HG03442 (cell line): Measurements from ENCODE around the gene ANKS3.

ENCODE experiments used
- ATAC-seq: cut with Tn5 transposase; IDR thresholded peaks from one replicate; pipeline ENCODE4 v1.9.1; 2021; ENCODE audit warnings: mild to moderate bottlenecking, moderate library complexity; ENCODE audit not compliant: unreplicated experiment

ANKS3 gene

DNA sequence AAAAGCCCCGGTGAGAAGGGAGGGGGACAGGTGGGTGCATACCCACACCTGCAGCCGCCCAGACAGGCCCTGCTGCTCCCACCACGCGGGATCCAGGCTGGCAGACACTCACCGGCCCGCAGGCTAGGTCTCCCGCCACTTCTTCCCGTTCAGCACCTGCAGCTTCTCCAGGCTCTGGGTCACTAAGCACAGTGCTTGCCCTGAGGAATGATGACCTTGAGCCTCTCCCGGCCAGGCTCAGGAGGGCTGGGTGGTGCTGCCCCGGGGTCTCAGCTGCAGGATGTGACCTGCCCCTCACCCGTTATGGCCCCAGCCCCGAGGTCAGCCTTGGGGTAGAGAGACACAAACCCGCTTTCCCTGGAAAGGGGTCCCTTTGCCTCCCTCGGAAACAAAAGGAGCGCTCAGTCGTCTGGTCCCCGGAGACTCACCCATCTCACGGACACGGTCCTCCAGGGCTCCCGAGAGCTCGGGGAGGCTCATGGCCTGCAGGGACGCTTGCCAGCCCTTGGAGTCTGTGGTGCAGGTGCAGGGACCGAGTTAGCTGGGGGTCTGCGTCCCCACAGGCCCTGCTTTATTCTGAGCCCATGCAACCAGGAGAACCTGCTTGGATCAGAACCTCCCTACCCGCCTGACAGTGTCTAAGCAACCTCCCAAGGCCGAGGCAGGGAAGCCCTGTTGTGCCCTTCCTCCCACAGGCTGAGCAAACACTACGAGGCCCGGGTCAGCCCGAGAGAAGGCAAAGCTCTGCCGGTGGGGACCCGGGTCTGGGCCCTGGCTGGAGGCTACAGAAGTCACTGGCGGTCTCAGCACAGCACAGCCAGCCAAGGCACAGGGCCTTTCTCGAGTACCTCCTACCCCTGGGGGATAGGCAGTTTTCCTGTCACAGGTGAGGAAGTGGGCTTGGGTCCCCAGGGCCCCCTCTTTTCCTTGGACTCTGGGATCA lies 36.9 kb downstream of the ANKS3 start:
- ATAC-seq, result no peak

DNA sequence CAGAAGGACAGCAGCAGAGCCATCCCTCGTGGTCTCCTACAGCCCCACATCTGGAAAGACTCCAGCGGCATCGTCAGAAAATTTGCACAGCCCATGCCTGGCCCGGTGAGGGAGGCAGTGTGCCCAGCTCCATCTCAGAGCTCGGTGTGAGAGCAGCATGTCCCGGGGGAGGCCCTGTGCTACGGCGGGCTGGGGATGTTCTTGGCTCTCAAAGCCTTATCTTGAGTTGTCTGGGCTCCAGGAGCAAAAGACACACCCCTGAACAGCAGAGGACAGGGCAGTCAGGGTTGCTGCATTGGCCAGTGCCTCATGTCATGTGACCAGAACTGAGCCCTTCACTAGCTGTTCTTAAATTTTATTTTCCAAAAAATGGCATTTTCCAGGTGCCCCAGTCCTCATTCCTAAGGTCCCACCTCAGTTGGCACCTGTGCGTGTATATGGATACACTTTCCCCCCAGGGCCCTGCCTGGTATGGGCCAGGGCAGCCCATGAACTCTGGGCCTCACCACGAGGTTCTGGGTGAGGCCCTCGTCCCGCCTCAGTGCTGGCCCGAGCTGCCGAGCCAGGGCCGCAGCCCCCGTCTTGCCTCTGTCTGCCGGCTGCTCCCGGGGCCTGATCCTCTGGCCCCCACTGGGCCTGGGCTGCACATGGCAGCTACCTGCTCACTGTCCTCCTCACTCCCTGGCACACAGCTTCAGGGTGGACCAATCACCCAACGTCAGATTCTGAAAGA lies 37.7 kb downstream of the ANKS3 start:
- no peak for ATAC-seq

GRCh38 chr16:4695473-4696171 lies 38.4 kb downstream of the ANKS3 start:
- no peak for ATAC-seq

DNA sequence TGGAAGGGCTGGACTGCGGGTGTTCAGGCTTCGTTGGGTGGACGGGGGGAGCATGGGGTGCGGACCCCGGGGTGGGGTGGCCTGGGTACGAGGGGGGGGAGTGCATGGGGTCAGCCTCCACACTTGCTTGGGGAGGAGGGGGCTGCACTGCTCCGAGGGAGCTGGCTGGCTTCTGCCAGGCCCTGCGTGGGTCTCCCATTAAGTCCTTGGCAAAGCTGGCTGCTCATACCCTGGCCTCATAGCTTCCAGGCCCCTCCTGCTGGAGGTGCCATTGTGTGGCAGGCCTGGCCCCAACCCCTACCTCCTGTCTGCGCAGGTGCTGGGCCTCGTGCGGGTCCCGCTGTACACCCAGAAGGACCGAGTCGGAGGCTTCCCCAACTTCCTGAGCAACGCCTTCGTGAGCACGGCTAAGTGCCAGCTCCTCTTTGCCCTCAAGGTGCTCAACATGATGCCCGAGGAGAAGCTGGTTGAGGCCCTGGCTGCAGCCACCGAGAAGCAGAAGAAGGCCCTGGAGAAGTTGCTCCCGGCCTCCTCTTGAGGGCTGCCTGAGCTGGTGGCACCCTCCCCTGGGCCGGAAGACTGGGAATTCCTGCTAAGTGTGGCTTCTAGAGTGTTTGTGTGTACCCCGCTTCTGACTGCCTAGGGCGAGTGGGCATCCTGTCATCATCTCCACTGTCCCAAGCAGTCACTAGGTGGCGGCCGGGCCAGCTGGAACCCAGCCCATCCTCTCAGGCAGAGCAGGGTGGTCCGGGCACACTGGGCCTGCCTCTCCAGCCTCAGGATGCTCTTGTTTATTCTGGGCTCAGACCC lies 39.2 kb downstream of the ANKS3 start:
- ATAC-seq, result no peak

- no peak for ATAC-seq
These were observed 40.0 kb downstream of the ANKS3 start for GRCh38 chr16:4693956-4694641.

DNA sequence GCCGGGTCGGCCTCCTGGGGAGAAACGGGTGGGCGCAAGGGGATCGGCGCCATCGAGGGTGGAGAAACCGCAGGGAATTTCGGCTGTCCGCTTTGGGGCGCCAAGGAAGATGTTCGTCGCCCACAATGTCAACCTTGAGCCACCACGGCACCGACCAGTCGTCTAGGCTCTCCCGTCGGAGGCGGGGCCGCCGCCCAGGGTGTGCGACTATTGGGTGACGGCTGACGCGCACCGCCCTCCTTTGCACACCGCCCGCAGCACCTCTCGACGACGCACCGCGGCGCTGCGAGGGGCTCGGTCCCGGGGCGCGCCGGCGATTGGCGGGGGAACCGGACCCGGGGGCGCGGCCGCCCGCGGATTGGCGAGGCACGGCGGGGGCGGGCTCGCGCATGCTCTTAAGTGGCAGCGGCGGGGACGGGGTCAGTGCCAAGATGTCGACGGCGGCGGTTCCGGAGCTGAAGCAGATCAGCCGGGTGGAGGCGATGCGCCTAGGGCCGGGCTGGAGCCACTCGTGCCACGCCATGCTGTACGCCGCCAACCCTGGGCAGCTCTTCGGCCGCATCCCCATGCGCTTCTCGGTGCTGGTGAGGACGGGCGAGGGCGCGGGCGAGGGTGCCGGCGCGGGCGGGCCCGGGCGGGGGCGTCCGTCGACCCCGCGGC lies 40.6 kb downstream of the ANKS3 start, which contains the start of gene NUDT16L1:
Gene NUDT16L1 (plus strand): TSS at position 267 of the 660 bp plus-strand sequence. CDS start 165 bp downstream, at position 432.
- peak; percentile 93 for ATAC-seq

- ATAC-seq, result peak; percentile 13
These were observed 41.4 kb downstream of the ANKS3 start for GRCh38 chr16:4692460-4693295.

DNA sequence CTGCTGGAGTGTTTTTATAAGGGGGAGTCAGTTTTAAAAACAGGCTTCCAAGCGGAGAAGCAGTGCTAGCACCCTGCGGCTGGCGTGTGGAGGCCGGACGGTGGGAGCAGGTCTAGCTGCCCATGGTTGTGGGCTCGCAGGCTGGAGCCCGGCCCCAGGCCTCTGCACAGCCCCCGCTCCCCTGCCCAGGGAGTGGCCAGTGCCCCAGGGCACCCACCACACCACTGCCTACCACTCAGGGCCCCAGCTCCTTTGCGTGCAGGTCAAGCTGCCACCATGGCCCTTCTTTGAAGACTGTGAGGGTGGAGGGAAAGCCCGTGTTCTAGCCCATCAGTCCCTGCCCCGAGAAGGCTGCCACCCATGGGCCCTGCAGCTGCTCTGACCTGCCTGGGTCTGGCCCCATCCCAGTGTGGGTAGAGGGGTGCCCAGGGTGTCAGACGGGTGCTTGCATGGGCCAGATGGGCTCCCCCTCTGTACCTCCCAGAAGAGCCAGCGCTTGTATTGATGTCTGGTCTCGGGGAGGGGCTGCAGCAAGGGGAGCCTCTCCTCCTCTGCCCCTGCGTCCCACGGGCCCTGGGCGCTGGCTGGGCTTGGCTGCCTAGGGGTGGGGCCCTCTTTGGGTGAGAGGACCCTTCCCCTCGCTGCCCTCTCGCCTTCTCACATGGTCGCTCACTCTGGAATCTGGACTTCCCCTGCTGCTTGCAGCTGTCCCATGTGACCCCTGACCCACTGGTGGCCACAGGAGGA lies 42.2 kb downstream of the ANKS3 start:
- ATAC-seq, result no peak

GRCh38 chr16:4690946-4691665 lies 43.0 kb downstream of the ANKS3 start:
- no peak for ATAC-seq

- no peak for ATAC-seq
These were observed 44.0 kb downstream of the ANKS3 start for GRCh38 chr16:4689864-4690704.

DNA sequence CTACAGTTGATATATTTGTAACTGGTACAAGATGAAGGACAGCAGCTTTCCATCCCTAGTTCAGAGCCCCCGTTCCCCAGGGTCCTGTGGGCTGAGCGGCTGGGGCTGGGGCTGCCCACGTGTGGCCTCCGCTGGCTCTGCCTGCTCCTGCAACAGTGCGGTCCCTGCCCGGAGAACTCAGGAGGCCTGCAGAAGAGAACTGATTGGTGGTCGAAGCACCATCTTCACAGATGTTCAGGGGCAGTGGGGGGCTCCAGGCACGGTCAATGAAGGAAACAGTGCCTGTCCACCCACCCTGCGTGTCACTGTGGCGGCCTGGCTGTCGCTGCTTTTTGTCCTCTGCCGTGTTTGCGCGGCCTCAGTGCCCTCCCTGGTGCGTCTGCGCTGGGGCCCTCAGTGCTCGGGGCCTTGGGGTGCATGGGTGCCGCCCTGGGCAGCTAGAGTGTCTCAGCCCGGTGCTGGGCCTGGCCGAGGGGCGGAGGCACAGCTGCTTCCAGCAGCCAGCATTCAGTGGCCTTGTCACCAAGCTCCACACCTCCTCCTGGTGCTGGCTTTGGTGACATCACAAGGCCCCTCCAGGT lies 44.9 kb downstream of the ANKS3 start:
- no peak for ATAC-seq

DNA sequence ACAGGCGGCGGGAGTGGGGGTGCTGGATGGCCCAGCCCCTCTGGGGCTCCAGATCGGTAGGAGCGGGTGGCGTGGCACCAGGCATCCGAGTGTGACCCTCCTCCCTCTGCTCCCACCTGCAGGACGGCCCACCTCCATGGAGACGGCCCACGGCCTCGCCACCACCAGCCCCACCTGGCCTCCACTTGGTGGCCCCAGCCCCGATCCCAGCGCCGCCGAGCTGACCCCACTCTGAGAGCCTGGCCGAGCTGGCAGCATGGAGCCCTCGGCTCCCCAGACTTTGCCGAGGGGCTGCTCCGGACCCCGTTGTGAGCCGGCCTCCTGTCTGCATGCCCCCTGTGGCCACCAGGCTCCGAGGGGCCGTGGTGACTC lies 45.4 kb downstream of the ANKS3 start:
- ATAC-seq, result no peak

GRCh38 chr16:4687946-4688673 lies 46.0 kb downstream of the ANKS3 start:
- ATAC-seq, result no peak

- no peak for ATAC-seq
These were observed 46.7 kb downstream of the ANKS3 start for GRCh38 chr16:4687416-4687815.

GRCh38 chr16:4686497-4687210 lies 47.4 kb downstream of the ANKS3 start:
- no peak for ATAC-seq
